ENCODE data around the gene GNRHR.

DNA sequence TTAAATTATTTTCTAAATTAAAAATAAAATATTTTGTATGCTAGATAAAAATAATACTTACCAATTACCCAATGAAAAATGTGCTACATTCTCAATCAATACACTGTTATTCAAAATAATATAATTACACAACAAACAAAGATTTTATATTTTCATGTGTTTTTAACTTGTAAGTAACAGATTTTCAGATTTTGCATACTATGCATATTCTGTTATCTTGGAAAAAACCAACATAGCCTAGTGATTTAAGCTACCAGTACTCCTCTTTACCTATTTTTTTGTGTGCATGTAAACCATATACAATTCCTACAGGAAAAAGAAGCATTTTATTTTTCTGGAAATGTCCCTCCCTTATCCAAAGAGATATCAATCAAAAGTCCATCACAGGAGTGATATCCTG, 10.0 kb upstream of the GNRHR start:
- no peak for TF ChIP-seq GATA2 (CRISPR knock-in tag; IDR thresholded peaks at IDR 0.05)
- TF ChIP-seq TEAD4 (IDR thresholded peaks at IDR 0.05; ENCODE audit: borderline replicate concordance, insufficient read depth): no peak
- TF ChIP-seq, protein P1, sequence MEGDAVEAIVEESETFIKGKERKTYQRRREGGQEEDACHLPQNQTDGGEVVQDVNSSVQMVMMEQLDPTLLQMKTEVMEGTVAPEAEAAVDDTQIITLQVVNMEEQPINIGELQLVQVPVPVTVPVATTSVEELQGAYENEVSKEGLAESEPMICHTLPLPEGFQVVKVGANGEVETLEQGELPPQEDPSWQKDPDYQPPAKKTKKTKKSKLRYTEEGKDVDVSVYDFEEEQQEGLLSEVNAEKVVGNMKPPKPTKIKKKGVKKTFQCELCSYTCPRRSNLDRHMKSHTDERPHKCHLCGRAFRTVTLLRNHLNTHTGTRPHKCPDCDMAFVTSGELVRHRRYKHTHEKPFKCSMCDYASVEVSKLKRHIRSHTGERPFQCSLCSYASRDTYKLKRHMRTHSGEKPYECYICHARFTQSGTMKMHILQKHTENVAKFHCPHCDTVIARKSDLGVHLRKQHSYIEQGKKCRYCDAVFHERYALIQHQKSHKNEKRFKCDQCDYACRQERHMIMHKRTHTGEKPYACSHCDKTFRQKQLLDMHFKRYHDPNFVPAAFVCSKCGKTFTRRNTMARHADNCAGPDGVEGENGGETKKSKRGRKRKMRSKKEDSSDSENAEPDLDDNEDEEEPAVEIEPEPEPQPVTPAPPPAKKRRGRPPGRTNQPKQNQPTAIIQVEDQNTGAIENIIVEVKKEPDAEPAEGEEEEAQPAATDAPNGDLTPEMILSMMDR (IDR thresholded peaks at IDR 0.05): no peak
- TF ChIP-seq EZH2phosphoT487 (IDR thresholded peaks at IDR 0.05; ENCODE audit: borderline replicate concordance, low read depth): no peak
- no peak for TF ChIP-seq CHD2 (IDR thresholded peaks at IDR 0.05; ENCODE audit: low read length, partially characterized antibody)
- no peak for TF ChIP-seq NFIC (IDR thresholded peaks at IDR 0.05; ENCODE audit: borderline replicate concordance)
- TF ChIP-seq POLR2AphosphoS5 (IDR thresholded peaks at IDR 0.05; ENCODE audit: low read depth, low read length): no peak
- TF ChIP-seq RFX5 (IDR thresholded peaks at IDR 0.05; ENCODE audit: low read length): no peak
- no peak for TF ChIP-seq YY1 (IDR thresholded peaks at IDR 0.05; ENCODE audit: low read depth)
- no peak for TF ChIP-seq GABPA (IDR thresholded peaks at IDR 0.05; ENCODE audit: low read depth)
- TF ChIP-seq, protein P2, sequence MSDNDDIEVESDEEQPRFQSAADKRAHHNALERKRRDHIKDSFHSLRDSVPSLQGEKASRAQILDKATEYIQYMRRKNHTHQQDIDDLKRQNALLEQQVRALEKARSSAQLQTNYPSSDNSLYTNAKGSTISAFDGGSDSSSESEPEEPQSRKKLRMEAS (IDR thresholded peaks at IDR 0.05; ENCODE audit: low read depth): no peak
- TF ChIP-seq MXI1 (IDR thresholded peaks at IDR 0.05; ENCODE audit: low read depth, low read length): no peak
- no peak for TF ChIP-seq USF2 (IDR thresholded peaks at IDR 0.05; ENCODE audit: borderline replicate concordance, low read depth, low read length)

Measured in SK-N-SH (cell line).